Lung (tissue), 12 donors: ENCODE results near the gene ANKRD33B. TPM values are rescaled to one million over a fixed set of nuclear protein-coding genes. Genes with fewer than 3 reads are reported as not detected.

Experiments used
- ATAC-seq: fragments of 200-7000 bp; cut with Tn5 transposase; one replicate; pipeline ENCODE4 v1.9.1; 2020; ENCODE audit warnings: moderate number of reproducible peaks; ENCODE audit not compliant: insufficient read depth, low FRiP score
- DNase-seq, 3 donors: peaks; one replicate each; pipeline ENCODE4 v3.0.0-alpha.2; 2013 to 2017
- H3K27ac ChIP-seq, 2 donors: one replicate each; pipeline ENCODE4 v1.5.1; 2013; ENCODE audit warnings: mild to moderate bottlenecking in 2 of 2, moderate library complexity in 2 of 2, control low read depth in 1 of 2, inconsistent platforms in 1 of 2, low read depth in 1 of 2, low read length in 1 of 2
- H3K27me3 ChIP-seq, 3 donors: one replicate each; pipeline ENCODE4 v1.5.1; 2013; ENCODE audit warnings: low read length in 2 of 3; ENCODE audit not compliant: control insufficient read depth in 3 of 3, insufficient read depth in 3 of 3
- H3K36me3 ChIP-seq, 4 donors: one replicate each; pipeline ENCODE4 v1.5.1; 2013; ENCODE audit warnings: low read length in 4 of 4, mild to moderate bottlenecking in 1 of 4, moderate library complexity in 1 of 4; ENCODE audit not compliant: control insufficient read depth in 4 of 4, insufficient read depth in 4 of 4
- H3K4me1 ChIP-seq, 5 donors: one replicate each; pipeline ENCODE4 v1.5.1; 2013; ENCODE audit warnings: low read length in 5 of 5, mild to moderate bottlenecking in 2 of 5, moderate library complexity in 1 of 5; ENCODE audit not compliant: control insufficient read depth in 5 of 5, insufficient read depth in 5 of 5
- H3K4me3 ChIP-seq: one replicate; pipeline ENCODE4 v1.5.1; 2013; ENCODE audit warnings: mild to moderate bottlenecking, control low read depth, moderate library complexity
- H3K9ac ChIP-seq, 2 donors: one replicate each; pipeline ENCODE4 v1.5.1; 2013; ENCODE audit warnings: low read length in 2 of 2, control low read depth in 1 of 2; ENCODE audit not compliant: insufficient read depth in 1 of 2
- H3K9me3 ChIP-seq, 4 donors: one replicate each; pipeline ENCODE4 v1.5.1; 2013; ENCODE audit warnings: low read length in 3 of 4, mild to moderate bottlenecking in 1 of 4, moderate library complexity in 1 of 4; ENCODE audit not compliant: control insufficient read depth in 4 of 4, insufficient read depth in 3 of 4
- CTCF ChIP-seq: IDR thresholded peaks from 2 replicates; pipeline ENCODE4 v1.5.1; 2012; ENCODE audit warnings: mild to moderate bottlenecking; ENCODE audit errors: control extremely low read depth, extremely low read depth
- whole genome bisulfite sequencing, 2 donors: extraction: QIAGEN DNeasy Blood & Tissue Kit; methylation state at CpG; one replicate each; pipeline ENCODE4 v1.1.7; 2013; 5-methylcytosine and 5-hydroxymethylcytosine counted together
- polyA plus RNA-seq, 2 donors: library from polyadenylated mRNA; stranded (reverse); fragments of 200-250 nt; gene quantifications; one replicate each; pipeline ENCODE4 v1.2.1, GENCODE V29; 2013
- total RNA-seq, 2 donors: library from RNA; depleted of rRNA in 1 of 2; stranded (reverse); fragments of >200 nt in 1 of 2; gene quantifications; one replicate each; pipeline ENCODE4 v1.2.1, GENCODE V29; 2014 to 2021
- donor health status: control.
- donor health status: control.
- donor health status: Bipolar disorder and iron deficiency.
- donor health status: healthy.
- donor health status: DM: yes; HTN: yes; CAD: no.

Gene ANKRD33B
- total and polyA plus RNA-seq, 4 donors: 1.0 to 6.3 (median 2.1) TPM

DNA sequence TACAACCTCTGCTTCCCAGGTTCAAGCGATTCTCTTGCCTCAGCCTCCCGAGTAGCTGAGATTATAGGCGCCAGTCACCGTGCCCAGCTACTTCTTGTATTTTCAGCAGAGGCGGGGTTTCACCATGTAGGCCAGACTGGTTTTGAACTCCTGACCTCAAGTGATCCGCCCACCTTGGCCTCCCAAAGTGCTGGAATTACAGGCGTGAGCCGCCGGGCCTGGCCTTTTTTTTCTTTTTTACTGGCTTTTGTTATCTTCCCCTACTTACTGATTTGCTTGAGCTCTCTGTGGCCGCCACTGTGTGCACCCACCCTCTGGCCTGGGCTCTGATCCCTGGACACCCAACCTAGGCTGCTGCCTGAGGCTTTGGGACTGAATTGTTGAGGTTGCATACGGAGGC is 60.3 kb downstream of the ANKRD33B start:
- H3K4me3 ChIP-seq: no peak overlapping the region
- H3K9ac ChIP-seq: no peak overlapping the region
- no peaks in the 10 kb centered on the region for H3K9me3 ChIP-seq
- H3K4me1 ChIP-seq: peaks cover 0 to 18% (median 1%) of the 10 kb centered on the region in 5 donors
- H3K27me3 ChIP-seq: no peaks in the 10 kb centered on the region
- H3K27ac ChIP-seq: no peak overlapping the region
- no peak for DNase-seq
- TF ChIP-seq CTCF: no peak
- no peaks in the 10 kb centered on the region for H3K36me3 ChIP-seq
- no peak for ATAC-seq
- WGBS, 2 donors: 80 to 91% methylated on average over 11 of the region's 11 CpGs

GRCh38 chr5:10624679-10625078 is 60.8 kb downstream of the ANKRD33B start:
- Histone ChIP-seq H3K27ac (no peak overlapping the region), H3K4me3 (no peak overlapping the region), H3K9me3 (no peaks in the 10 kb centered on the region), H3K9ac (no peak overlapping the region), H3K27me3 (no peaks in the 10 kb centered on the region), H3K4me1 (peaks cover 0 to 18% (median 1%) of the 10 kb centered on the region in 5 donors), H3K36me3 (no peaks in the 10 kb centered on the region)
- 93 to 94% methylated on average over 6 of the region's 6 CpGs for WGBS, 2 donors
- TF ChIP-seq CTCF: no peak
- ATAC-seq (no peak), DNase-seq (no peak)

DNA sequence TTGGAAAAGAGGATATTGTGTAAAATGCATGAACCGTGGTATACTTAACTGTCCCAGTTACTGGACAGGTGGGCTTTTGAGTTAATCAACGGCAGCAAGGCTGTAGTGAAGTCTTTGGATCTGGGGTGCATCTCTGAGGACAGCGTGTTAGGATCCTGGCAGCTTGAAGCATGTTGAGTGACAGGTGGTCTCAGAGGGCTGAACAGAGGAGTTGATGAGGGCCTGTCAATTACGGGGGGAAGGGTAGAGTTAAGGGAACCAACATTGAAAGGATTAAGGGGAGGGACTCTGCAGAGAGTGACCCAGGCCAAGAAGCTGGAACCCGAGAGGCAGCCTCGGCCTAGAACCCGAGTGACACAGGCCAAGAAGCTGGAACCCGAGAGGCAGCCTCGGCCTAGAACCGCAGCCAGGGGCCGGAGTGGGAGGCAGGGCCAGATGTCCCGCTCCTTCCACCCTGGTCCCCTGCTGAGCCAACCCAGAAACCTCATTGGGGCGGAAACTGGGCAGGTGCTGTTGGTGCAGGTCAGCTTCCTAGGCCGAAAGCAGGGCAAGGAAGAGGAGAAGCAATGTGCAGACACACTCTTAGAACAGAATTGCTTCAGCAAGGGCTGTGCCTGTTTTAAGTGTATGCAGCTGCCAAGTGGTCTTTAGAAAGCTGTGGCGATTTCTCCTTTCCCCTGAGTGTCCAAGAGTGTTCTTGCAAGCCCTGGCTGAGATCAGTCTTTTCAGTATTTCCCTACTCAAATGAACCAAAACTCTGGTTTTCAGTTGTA is 62.0 kb downstream of the ANKRD33B start:
- H3K4me3 ChIP-seq: no peak overlapping the region
- no peak for DNase-seq
- no peak overlapping the region for H3K27ac ChIP-seq
- no peaks in the 10 kb centered on the region for H3K9me3 ChIP-seq
- H3K4me1 ChIP-seq: peaks cover 0 to 18% (median 1%) of the 10 kb centered on the region in 5 donors
- H3K36me3 ChIP-seq: no peaks in the 10 kb centered on the region
- no peak overlapping the region for H3K9ac ChIP-seq
- no peak for ATAC-seq
- 67 to 88% methylated on average over 15 of the region's 15 CpGs for WGBS, 2 donors
- TF ChIP-seq CTCF: no peak
- H3K27me3 ChIP-seq: no peaks in the 10 kb centered on the region
